HFFc6 (cell line): ENCODE results near the gene ZNF426. TPM values are rescaled to one million over a fixed set of nuclear protein-coding genes. Genes with fewer than 3 reads are reported as not detected.
"Not testable (repeated sequence)": the region's sequence is repeated elsewhere in the genome, so short reads cannot be mapped to it uniquely, and the experiment has no call there.

Experiments used
- DNase-seq: peaks from one replicate; pipeline ENCODE4 v3.0.0-alpha.2; 2018
- H3K27ac Mint-ChIP-seq: 2 replicates; pipeline ENCODE4 v1.8.0; 2020; ENCODE audit warnings: mild to moderate bottlenecking, mixed read lengths
- H3K27me3 Mint-ChIP-seq: 2 replicates; pipeline ENCODE4 v1.8.0; 2021; ENCODE audit warnings: mild to moderate bottlenecking, moderate library complexity, mixed read lengths; ENCODE audit not compliant: insufficient read depth
- H3K36me3 Mint-ChIP-seq: 2 replicates; pipeline ENCODE4 v1.8.0; 2021; ENCODE audit warnings: low read depth, mixed read lengths
- H3K4me1 Mint-ChIP-seq: 2 replicates; pipeline ENCODE4 v1.8.0; 2020; ENCODE audit warnings: low read depth, mixed read lengths
- H3K4me3 Mint-ChIP-seq: 2 replicates; pipeline ENCODE4 v1.8.0; 2020; ENCODE audit warnings: mild to moderate bottlenecking, moderate library complexity, mixed read lengths
- H3K9me3 Mint-ChIP-seq: 2 replicates; pipeline ENCODE4 v1.8.0; 2020; ENCODE audit warnings: mild to moderate bottlenecking, mixed read lengths
- total RNA-seq, 6 experiments: library from RNA; stranded (reverse); fragmentation: NEBNext Ultra II Directional; extraction: Animal tissue kit (Norgen Biotek cat#: 25700); gene quantifications; 2 replicates in 1 of 6; 3 replicates in 5 of 6; pipeline ENCODE4 v1.2.3, GENCODE V29; 2021
- TF ChIP-seq, protein P1 (sequence below): fragments of 200-600 bp; sonication (generic); IDR thresholded peaks from 2 replicates; pipeline ENCODE4 v1.5.0; 2021; ENCODE audit warnings: antibody characterized with exemption, mild to moderate bottlenecking

The ZNF426 gene
- total RNA-seq, 6 experiments from 2014 or later: 12.7 to 15.7 (median 15.0) TPM

DNA sequence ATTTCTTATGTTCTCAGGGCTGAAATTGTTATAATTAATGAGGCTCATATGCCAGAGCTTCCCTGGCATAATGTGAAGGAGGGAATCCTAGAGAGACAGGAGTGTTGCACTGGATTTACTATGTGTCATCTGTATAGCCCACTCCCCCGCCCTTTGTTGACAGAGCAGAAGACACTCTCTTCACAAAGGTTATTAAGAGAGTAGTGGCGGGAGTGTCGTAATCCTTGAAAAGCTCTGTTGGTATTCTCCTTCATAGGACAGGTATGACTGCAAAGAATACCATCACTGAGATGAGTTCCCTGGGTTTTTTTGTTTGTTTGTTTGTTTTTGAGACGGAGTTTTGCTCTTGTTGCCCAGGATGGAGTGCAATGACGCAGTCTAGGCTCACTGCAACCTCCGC, 31.8 kb upstream of the ZNF426 start:
- H3K4me1 Mint-ChIP-seq: no peaks in the 10 kb centered on the region
- H3K27ac Mint-ChIP-seq: no peak overlapping the region
- no peaks in the 10 kb centered on the region; the same call in 1 of the 2 replicates for H3K27me3 Mint-ChIP-seq
- peaks cover 91% of the 10 kb centered on the region for H3K36me3 Mint-ChIP-seq
- no peak for DNase-seq
- no peak overlapping the region for H3K4me3 Mint-ChIP-seq
- TF ChIP-seq, protein P1, sequence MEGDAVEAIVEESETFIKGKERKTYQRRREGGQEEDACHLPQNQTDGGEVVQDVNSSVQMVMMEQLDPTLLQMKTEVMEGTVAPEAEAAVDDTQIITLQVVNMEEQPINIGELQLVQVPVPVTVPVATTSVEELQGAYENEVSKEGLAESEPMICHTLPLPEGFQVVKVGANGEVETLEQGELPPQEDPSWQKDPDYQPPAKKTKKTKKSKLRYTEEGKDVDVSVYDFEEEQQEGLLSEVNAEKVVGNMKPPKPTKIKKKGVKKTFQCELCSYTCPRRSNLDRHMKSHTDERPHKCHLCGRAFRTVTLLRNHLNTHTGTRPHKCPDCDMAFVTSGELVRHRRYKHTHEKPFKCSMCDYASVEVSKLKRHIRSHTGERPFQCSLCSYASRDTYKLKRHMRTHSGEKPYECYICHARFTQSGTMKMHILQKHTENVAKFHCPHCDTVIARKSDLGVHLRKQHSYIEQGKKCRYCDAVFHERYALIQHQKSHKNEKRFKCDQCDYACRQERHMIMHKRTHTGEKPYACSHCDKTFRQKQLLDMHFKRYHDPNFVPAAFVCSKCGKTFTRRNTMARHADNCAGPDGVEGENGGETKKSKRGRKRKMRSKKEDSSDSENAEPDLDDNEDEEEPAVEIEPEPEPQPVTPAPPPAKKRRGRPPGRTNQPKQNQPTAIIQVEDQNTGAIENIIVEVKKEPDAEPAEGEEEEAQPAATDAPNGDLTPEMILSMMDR: no peak
- peaks cover 96% of the 10 kb centered on the region for H3K9me3 Mint-ChIP-seq

DNA sequence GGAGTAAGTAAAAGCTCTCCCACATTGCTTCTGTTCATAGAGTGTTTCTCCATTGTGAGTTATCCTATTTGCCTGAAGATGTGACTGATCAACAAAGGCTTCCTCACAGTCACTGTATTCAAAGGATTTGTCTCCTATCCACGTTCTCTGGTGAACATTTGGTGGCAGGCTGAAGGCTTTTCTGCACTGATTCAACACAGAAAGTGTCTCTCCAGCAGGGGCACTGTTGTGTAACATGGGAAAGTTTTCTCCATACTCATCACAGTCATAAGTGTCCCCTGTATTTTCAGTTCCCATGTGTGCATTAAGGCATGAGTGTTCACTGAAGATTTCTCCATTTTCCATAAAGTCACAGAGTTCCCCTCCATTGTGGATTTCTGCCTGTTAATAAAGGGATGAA, 28.3 kb upstream of the ZNF426 start:
- Mint-ChIP-seq H3K9me3 (peaks cover 98% of the 10 kb centered on the region), H3K36me3 (peaks cover 94% of the 10 kb centered on the region), H3K4me3 (no peak overlapping the region), H3K27ac (no peak overlapping the region), H3K4me1 (no peaks in the 10 kb centered on the region), H3K27me3 (no peaks in the 10 kb centered on the region; the same call in 1 of the 2 replicates)
- TF ChIP-seq, protein P1: peak; percentile 40
- no peak for DNase-seq

DNA sequence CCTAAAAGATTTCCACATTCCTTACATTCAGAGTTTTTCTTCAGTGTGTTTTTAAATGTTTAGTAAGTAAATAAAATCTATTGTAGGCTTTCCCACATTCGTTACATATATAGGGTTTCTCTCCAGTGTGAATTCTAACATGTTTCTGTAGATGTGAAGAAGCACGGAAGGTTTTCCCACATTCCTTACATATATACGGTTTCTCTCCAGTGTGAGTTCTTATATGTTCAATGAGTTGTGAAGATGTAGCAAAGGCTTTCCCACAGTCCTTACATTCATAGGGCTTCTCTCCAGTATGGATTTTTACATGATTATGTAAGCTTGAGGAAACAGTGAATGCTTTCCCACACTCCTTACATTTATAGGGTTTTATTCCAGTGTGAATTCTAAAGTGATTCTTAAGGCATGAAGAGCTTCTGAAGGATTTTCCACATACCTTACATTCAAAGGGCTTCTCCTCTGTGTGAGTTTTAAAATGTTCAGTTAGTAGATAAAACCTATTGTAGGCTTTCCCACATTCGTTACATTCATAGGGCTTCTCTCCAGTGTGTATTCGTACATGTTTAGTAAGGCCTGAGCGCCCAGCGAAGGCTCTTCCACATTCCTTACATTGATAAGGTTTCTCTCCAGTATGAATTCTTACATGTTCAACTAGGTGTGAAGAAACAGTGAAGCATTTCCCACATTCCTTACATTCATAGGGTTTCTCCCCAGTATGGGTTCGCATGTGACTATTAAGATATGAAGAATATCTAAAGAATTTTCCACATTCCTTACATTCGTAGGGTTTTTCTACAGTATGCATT, 27.7 kb upstream of the ZNF426 start:
- no peak for DNase-seq
- H3K9me3 Mint-ChIP-seq: peaks cover 98% of the 10 kb centered on the region
- H3K36me3 Mint-ChIP-seq: peaks cover 94% of the 10 kb centered on the region
- no peak overlapping the region for H3K27ac Mint-ChIP-seq
- TF ChIP-seq, protein P1: no peak
- no peaks in the 10 kb centered on the region for H3K4me1 Mint-ChIP-seq
- no peak overlapping the region for H3K4me3 Mint-ChIP-seq
- H3K27me3 Mint-ChIP-seq: no peaks in the 10 kb centered on the region; the same call in 1 of the 2 replicates

DNA sequence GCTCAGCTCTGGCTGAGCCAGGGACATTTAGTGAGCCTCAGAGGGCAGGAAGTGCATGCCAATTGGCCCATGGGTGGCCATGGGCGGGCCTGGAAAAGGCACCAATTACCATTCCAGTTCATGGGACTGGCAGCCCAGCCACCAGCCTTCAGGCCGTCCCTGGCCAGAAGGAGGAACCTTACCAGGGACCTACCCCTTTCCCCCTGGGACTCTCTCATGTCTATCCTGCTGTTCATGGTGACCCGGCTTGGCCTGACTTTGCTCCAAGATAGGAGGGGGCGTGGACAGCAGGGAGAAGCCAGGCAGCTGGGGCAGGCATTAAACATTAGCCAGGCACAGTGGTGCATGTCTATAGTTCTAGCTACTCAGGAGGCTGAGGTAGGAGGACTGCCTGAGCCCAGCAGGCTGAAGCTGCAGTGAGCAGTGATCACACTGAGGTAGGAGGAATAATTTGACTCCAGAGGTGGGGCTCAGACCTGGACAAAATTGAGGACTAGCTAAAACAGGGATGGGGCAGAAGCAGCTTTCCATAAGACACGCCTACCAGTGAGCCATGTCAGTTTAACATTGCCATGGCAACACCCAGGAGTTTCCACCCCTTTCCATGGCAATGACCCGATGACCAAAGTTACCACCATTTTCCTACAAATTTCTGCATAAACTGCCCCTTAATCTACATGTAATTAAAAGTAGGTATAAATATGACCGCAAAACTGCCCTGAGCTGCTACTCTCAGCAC, 14.3 kb upstream of the ZNF426 start:
- no peak for DNase-seq
- Mint-ChIP-seq H3K9me3 (peaks cover 48% of the 10 kb centered on the region), H3K27me3 (no peaks in the 10 kb centered on the region; the same call in 1 of the 2 replicates), H3K36me3 (peaks cover 37% of the 10 kb centered on the region), H3K27ac (no peak overlapping the region), H3K4me3 (no peak overlapping the region), H3K4me1 (no peaks in the 10 kb centered on the region)
- TF ChIP-seq, protein P1: no peak

DNA sequence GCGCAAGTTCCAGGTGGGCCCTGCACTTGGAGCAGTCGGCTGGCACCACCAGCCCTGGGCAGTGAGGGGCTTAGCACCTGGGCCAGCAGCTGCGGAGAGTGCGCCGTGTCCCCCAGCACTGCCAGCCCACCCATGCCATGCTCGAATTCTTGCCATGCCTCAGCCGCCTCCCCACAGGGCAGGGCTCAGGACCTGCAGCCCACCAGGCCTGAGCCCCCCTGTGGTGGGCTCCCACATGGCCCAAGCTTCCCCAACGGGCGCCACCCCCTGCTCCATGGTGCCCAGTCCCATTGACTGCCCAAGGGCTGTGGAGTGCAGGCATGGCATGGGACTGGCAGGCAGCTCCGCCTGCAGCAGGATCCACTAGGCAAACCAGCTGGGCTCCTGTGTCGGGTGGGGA, 9.4 kb upstream of the ZNF426 start:
- no peak overlapping the region for H3K4me3 Mint-ChIP-seq
- TF ChIP-seq, protein P1: no peak
- H3K9me3 Mint-ChIP-seq: peaks cover 31% of the 10 kb centered on the region

DNA sequence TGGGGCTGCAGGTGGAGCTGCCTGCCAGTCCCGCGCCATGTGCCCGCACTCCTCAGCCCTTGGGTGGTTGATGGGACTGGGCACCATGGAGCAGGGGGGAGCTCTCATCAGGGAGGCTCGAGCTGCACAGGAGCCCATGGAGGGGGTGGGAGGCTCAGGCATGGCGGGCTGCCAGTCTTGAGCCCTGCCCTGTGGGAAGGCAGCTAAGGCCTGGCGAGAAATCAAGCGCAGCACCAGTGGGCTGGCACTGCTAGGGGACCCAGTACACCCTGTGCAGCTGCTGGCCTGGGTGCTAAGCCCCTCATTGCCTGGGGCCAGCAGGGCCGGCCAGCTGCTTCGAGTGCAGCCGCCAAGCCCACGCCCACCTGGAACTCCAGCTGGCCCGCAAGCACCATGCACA, 2.8 kb upstream of the ZNF426 start:
- peaks cover 17% of the 10 kb centered on the region for H3K4me1 Mint-ChIP-seq
- not testable (repeated sequence) for H3K4me3 Mint-ChIP-seq, H3K27me3 Mint-ChIP-seq, H3K27ac Mint-ChIP-seq, DNase-seq
- H3K36me3 Mint-ChIP-seq: peaks cover 35% of the 10 kb centered on the region
- H3K9me3 Mint-ChIP-seq: peaks cover 46% of the 10 kb centered on the region

More for the DNA sequence above, 9.4 kb upstream of the ZNF426 start:
- Mint-ChIP-seq H3K27me3 (peaks cover 2% of the 10 kb centered on the region), H3K27ac (no peak overlapping the region), H3K4me1 (no peaks in the 10 kb centered on the region), H3K36me3 (peaks cover 19% of the 10 kb centered on the region)
- no peak for DNase-seq

DNA sequence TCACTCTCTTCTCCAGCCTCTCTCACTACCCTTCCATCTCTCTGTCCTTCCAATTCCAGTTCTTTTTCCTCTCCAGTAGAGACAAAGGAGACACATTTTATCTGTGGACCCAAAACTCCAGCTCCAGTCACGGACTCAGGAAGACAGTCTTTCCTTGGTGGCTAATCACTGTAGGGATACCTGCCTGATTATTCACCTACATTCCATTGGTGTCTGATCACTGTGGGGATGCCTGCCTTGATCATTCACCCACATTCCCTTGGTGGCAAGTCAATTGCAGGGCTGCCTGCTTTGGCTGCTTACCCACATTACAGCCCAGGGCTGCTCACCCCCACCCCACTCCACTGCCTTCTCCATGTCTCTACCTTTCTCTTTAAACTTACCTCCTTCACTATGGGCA, 1.5 kb upstream of the ZNF426 start:
- peak overlapping the region; percentile 59 for H3K27ac Mint-ChIP-seq
- not testable (repeated sequence) for DNase-seq
- H3K36me3 Mint-ChIP-seq: peaks cover 49% of the 10 kb centered on the region

DNA sequence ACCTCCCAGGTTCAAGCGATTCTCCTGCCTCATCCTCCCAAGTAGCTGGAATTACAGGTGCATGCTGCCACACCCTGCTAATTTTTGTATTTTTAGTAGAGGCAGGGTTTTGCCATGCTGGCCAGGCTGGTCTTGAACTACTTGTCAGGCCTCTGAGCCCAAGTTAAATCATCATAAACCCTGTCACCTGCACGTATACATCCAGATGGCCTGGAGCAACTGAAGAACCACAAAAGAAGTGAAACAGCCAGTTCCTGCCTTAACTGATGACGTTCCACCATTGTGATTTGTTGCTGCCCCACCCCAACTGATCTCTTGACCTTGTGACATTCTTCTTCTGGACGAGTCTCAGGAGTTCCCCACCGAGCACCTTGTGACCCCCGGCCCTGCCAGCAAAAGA, 756 bp upstream of the ZNF426 start:
- peak overlapping the region; percentile 98 for H3K4me3 Mint-ChIP-seq
- peaks cover 17% of the 10 kb centered on the region for H3K4me1 Mint-ChIP-seq
- peaks cover 56% of the 10 kb centered on the region for H3K36me3 Mint-ChIP-seq
- peaks cover 66% of the 10 kb centered on the region for H3K9me3 Mint-ChIP-seq
- H3K27me3 Mint-ChIP-seq, DNase-seq: not testable (repeated sequence)
- peak overlapping the region; percentile 100 for H3K27ac Mint-ChIP-seq

More for the DNA sequence above, 1.5 kb upstream of the ZNF426 start:
- Mint-ChIP-seq H3K4me1 (peaks cover 17% of the 10 kb centered on the region), H3K9me3 (peaks cover 59% of the 10 kb centered on the region), H3K4me3 (peak overlapping the region; percentile 98)
- not testable (repeated sequence) for H3K27me3 Mint-ChIP-seq
